ENCODE measurements around the gene PRSS36. TPM values are rescaled to one million over a fixed set of nuclear protein-coding genes. Genes with fewer than 3 reads are reported as not detected.

The PRSS36 gene
- total and polyA plus RNA-seq, 2 of the 4 experiments (the other 2 are of a cell fraction), result 0.18 to 0.55 TPM

GRCh38 chr16:31186930-31187807 lies 37.3 kb upstream of the PRSS36 start (continued):
- no peak for TF ChIP-seq MAZ (IDR thresholded peaks at IDR 0.05; ENCODE audit: borderline replicate concordance, low read depth, low read length)
- TF ChIP-seq CEBPB (IDR thresholded peaks at IDR 0.05; ENCODE audit: low read depth, low read length), result no peak

- Histone ChIP-seq H4K20me1 (ENCODE audit: insufficient read depth, low read length) (peaks cover 94% of the 10 kb centered on the region), H2AFZ (replicated peaks; ENCODE audit: low read length, poor library complexity) (no peak overlapping the region), H3K4me2 (ENCODE audit: low read depth, low read length) (no peak overlapping the region), H3K27ac (ENCODE audit: insufficient read depth, low read length) (no peak overlapping the region), H3K79me1 (ENCODE audit: low read depth in 1 of 2, low read length in 2 of 2) (peaks cover 48 to 83% of the 10 kb centered on the region in 2 experiments), H2AK9ac (replicated peaks; ENCODE audit: low read depth, low read length, poor library complexity) (no peak overlapping the region), H3K27me3 (ENCODE audit: control insufficient read depth, insufficient read depth, low read length) (no peaks in the 10 kb centered on the region), H4K8ac (ENCODE audit: low read depth in 2 of 2, low read length in 2 of 2) (no peak overlapping the region), H3K18ac (ENCODE audit: low read depth, low read length) (no peak overlapping the region), H2BK5ac (ENCODE audit: low read depth, low read length, poor library complexity, severe bottlenecking) (no peak overlapping the region), H3K4me3 (ENCODE audit: insufficient read depth, low read depth, low read length) (no peak overlapping the region), H3K9me1 (ENCODE audit: insufficient read depth, low read length) (peaks cover 6% of the 10 kb centered on the region; the same call in 1 of the 2 replicates), H4K5ac (ENCODE audit: low read depth, low read length) (no peak overlapping the region), H2BK120ac (ENCODE audit: low read depth, low read length) (no peak overlapping the region), H3K23ac (ENCODE audit: low read depth, low read length) (no peak overlapping the region), H3K14ac (replicated peaks; ENCODE audit: low read depth, low read length) (no peak overlapping the region), H4K91ac (ENCODE audit: insufficient read depth, low read depth, low read length) (no peak overlapping the region), H3K9ac (ENCODE audit: low read depth, low read length) (no peak overlapping the region), H3K4me1 (ENCODE audit: control insufficient read depth, insufficient read depth, low read length) (peaks cover 5% of the 10 kb centered on the region; the same call in 1 of the 2 replicates), H3K56ac (ENCODE audit: extremely low read depth, insufficient read depth, low read length) (no peak overlapping the region), H3K4ac (ENCODE audit: low read depth, low read length) (no peak overlapping the region), H2AK5ac (ENCODE audit: low read depth, low read length) (no peak overlapping the region), H2BK20ac (ENCODE audit: low read depth, low read length) (no peak overlapping the region), H3K36me3 (ENCODE audit: control insufficient read depth, insufficient read depth, low read length) (peaks cover 84% of the 10 kb centered on the region), H3K9me3 (ENCODE audit: control insufficient read depth, insufficient read depth, low read length) (no peaks in the 10 kb centered on the region), H2BK15ac (ENCODE audit: low read depth, low read length) (no peak overlapping the region)
- BruUV-seq (replicated peaks), result no TSS peak
- CTCF ChIA-PET, result no interaction called here
- POLR2A ChIA-PET (ENCODE audit: unreplicated experiment), result no interaction called here
- no peak for TF ChIP-seq MAFK (IDR thresholded peaks at IDR 0.05; ENCODE audit: low read depth, low read length)
- TF ChIP-seq CTCF (conservative IDR thresholded peaks at IDR 0.05; ENCODE audit: low read depth, low read length), result no peak
- no peak for TF ChIP-seq FOS (IDR thresholded peaks at IDR 0.05; ENCODE audit: low read depth, low read length)
- TF ChIP-seq POLR2A (IDR thresholded peaks at IDR 0.05; ENCODE audit: low read depth, low read length), result no peak
- ATAC-seq (ENCODE audit: low read depth) (no peak), DNase-seq (no peak)
- intact Hi-C loops (cut with micrococcal nuclease) (loop anchor here (10.0 kb wide), 1 partner anchor 689 kb away; the partner anchor contains the start of gene ZNF267), in situ Hi-C loops (cut with MboI; ENCODE audit: low sequenced_read_pairs) (no loop called here), dilution Hi-C loops (cut with HindIII; ENCODE audit: low sequenced_read_pairs, unreplicated experiment) (no loop called here)
- WGBS, 2 experiments (ENCODE audit: extremely low coverage in 2 of 2, insufficient read length in 1 of 2), result 90% methylated on average over 2 of the region's 7 CpGs; no CpG with 5 or more reads in 1 of the 2 experiments
These were observed 36.3 kb upstream of the PRSS36 start for GRCh38 chr16:31186176-31186575.
